Smooth muscle cell of the brain vasculature (primary cell): ENCODE data around the gene LYSET.
"Not testable (repeated sequence)": the region's sequence is repeated elsewhere in the genome, so short reads cannot be mapped to it uniquely, and the experiment has no call there.

Source experiments
- DNase-seq: peaks from one replicate; pipeline ENCODE4 v3.0.0-alpha.2; 2012; ENCODE audit warnings: low read depth, low spot score

Gene LYSET

DNA sequence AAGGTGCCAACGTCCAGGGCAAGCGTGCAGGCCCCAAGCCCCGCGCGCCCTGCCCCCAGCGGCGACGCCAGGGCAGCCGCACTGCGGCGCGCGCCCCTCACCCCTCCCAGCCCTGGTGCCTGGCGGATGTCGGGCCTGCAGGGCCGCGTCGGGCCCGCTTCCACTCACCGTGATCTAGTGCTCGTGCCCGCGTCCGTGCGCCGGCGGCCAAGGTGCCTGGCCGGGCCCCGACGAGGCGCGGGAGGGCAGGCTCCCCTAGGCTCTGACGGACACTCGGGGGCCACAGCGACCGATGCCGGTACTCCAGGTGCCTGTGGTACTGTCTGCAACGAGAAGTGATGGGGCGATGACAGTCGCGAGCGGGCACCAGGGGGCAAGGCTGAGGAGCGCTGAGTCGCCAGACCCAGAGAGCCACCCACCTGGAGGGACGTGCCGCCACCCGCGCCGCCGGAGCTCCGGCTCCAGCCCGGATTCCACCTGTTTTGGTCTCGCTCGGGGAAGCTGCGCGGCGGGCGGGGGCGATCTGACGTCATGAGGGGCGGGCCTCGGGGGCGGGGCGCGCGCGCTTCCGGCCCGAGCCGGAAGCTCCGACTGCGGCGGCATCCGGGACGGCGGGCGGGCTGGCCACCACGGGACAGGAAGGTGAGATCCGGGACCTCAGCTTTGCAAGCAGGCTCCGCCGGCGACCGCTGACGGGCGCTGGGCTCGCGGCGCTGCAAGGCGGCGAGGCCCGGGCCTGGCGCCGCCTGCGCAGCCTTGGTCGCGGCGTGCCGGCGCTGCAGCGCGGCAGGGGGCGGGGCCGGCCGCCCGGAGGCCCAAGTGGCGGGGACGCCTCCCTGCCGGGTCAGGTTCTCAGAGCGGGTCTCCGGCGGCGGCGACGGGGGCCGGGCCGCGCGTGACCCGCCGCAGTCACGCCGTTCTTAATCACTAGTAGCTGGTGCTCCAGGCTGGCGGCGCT is at the start of gene LYSET, which contains the start of gene MOAP1:
Gene LYSET, plus strand, starts transcription at position 927 of the 958 bp plus-strand sequence. CDS start 89 bp downstream, outside the sequence.
Gene MOAP1, minus strand, starts transcription at position 507 of the 958 bp plus-strand sequence. CDS start 655 bp downstream, outside the sequence.
- DNase-seq = peak; percentile 26

DNA sequence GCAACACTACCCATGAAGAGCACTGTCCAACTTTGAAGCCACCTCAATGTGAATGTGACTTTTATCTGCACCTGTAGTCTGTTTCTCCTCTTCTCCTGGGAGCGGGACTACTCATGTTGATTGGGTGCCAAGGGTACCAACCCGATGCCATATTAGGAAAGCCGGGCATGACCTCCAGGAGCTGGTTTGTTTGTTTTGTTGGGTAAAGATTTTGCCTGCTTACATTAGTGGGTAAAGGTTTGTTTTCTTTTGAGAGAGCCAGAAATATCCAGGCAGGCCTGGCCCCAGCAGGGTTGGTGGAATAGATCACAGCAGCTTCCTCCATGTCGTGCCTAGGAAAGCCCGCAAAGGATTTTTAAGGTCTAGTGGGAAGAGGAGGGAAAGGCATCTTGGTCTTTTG is 49.7 kb upstream of the LYSET start:
- DNase-seq = no peak

GRCh38 chr14:93136009-93136408 is 49.1 kb upstream of the LYSET start:
- no peak for DNase-seq

- DNase-seq = not testable (repeated sequence)
Measured at GRCh38 chr14:93136508-93136907, 48.6 kb upstream of the LYSET start.

DNA sequence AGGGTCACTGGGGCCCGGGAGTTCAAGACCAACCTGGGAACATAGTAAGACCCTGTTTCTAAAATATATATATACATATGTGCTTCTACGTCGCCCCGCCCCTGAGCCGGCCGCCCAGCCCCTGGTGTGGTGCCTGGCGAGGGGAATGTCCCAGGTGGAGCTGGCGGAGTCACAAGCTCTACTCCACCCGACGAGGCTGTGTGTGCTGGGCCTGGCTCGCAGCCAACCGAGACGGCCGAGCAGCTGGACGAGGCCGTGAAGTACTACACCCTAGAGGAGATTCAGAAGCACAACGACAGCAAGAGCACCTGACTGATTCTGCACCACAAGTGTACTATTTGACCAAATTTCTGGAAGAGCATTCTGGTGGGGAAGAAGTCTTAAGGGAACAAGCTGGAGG is 47.3 kb upstream of the LYSET start:
- DNase-seq = no peak

DNA sequence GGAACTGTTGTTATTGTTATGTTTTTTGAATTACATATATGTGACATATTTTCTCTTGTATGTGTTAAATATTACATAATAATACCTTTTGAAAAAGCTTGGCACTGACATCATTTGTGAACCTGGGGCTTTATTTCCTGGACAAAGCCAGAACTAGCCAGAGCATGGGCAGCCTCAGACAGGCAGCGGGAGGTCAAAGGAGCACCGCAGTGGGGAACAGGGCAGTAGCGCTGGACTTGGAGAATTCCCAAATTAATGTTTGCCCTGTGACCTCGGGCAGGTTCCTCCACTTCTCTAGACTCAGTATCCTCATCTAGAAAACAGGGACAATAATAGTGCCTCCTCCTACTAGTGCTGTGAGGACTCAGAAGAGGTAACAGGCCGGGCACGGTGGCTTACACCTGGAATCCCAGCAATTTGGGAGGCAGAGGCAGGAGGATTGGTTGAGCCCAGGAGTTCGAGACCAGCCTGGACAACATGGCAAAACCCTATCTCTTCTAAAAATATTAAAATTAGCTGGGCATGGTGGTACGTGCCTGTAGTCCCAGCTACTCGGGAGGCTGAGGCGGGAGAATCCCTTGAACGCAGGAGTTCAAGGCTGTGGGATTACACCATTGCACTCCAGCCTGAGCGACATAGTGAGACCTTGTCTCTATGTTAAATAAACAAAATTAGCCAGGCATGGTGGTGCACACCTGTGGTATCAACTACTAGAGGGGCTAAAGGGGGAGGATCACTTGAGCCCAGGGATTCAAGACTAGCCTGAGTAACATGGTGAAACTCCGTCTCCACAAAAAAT is 42.1 kb upstream of the LYSET start:
- no peak for DNase-seq

GRCh38 chr14:93146119-93146518 is 39.0 kb upstream of the LYSET start:
- no peak for DNase-seq

GRCh38 chr14:93148979-93149378 is 36.1 kb upstream of the LYSET start:
- DNase-seq = no peak

GRCh38 chr14:93150227-93151208 is 34.6 kb upstream of the LYSET start:
- DNase-seq = no peak

DNA sequence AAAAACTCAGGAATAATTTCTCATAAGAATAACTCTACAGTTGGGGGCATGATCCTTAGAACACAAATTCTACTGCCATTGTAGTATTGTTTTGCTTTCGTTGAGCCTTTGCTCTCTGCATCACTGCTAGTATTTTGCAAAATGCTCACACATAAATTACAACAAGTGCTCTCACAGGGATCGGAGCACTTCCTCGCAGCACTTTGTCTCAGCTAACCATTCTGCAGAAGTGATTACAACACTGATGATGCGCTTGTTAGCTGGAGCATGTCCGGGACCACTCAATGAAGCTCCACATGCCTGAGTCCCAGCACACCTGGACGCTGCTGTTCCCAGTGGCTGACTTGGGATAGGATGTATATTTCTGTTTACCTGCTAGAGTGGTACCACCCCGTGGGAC is 32.0 kb upstream of the LYSET start:
- no peak for DNase-seq

DNA sequence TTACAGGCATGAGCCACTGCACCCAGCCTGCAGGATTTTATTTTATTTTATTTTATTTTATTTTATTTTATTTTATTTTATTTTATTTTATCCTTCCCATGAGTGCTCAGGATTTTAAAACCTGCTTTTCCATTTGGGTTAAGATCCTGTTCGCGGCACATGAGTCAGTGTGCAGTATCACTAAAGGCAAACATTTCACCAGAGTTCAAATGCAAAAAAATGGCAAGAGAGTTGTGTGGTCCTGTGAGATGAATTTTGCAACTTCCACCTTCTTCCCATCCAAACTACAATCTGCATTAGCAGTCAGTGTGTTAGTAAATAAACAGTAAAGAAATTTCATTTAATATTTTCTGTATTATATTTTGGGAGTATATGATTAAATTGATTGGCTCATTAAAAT is 29.4 kb upstream of the LYSET start:
- DNase-seq = no peak

DNA sequence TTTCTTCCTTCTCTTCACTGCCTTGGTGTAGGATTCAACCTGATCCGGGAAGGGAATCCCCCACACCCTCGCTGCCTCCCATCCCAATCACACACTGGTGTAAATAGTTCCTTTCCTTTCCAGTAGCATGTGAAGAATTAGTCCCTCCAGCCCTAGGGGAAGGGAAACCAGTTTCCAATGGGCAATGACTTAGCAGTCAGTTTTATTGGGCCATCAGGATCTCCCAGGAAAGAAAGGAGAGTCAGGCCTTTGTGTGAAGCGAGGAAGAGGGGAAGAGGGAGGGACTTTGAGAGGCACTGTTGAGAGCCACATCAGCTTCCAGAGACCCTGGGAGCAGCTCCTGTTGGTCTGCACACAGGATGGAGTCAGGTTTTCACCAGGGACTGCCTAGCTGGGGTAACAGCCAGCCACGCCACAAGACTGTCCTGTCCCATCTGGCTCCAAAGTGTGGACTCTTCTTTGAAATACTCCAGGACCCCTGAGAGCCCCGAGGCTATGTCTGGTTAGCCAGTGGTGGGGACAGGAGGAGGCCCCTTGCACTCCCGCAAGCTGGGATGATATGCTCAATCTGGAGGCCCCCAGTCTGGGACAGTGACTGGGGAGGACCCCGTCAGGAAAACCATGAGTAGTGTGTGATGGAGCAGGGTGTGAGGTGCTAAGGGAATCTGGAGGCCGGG is 28.3 kb upstream of the LYSET start:
- DNase-seq = no peak

GRCh38 chr14:93158349-93158748 is 26.8 kb upstream of the LYSET start:
- not testable (repeated sequence) for DNase-seq

- DNase-seq = not testable (repeated sequence)
Measured at GRCh38 chr14:93159625-93160352, 25.3 kb upstream of the LYSET start.

DNA sequence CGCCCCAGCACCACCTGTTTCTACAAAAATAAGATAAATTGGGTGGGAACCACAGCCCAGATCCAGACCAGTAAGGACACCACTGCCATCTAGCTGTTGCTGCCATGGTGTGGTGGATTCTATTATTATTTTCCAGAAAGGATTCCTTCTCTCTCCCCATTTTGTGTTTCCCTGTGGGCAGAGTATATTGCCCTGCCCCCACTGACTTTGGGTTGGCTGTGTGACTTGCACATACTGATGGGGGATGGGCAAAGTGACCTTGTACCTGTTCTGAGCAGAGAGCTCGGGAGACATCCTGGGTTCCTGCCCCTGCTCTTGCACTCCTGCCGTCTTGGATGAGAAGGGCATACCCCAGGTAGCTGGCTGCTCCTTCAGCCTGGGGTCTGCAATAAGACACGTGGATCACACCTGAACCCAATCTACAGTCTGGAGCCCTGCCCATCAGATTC is 24.7 kb upstream of the LYSET start:
- DNase-seq = no peak

- DNase-seq = no peak
Measured at GRCh38 chr14:93161411-93161940, 23.6 kb upstream of the LYSET start.

DNA sequence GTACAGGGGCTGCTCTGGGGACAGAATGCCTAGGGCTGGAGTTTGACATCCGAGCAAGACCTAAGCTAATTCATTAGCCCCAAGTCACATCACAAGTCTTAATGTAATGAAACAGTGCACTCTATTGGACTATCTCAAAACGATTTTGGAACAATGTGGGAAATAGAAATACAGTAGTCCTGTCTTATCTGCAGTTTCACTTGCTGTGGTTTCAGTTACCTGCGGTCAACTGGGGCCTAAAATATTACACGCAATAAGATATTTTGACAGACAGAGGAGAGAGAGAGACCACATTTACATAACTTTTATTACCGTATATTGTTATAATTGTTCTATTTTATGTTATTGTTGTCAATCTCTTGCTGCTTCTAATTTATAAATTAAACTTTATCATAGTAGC is 21.6 kb upstream of the LYSET start:
- DNase-seq = no peak

GRCh38 chr14:93165271-93166265 is 19.5 kb upstream of the LYSET start:
- DNase-seq = not testable (repeated sequence)
